GF-D8 (cell line): ENCODE results near the gene ABHD17A.

Experiments
- DNase-seq: peaks from one replicate; lab custom pipeline; 2025; lab: John Stamatoyannopoulos, UW

ABHD17A gene

DNA sequence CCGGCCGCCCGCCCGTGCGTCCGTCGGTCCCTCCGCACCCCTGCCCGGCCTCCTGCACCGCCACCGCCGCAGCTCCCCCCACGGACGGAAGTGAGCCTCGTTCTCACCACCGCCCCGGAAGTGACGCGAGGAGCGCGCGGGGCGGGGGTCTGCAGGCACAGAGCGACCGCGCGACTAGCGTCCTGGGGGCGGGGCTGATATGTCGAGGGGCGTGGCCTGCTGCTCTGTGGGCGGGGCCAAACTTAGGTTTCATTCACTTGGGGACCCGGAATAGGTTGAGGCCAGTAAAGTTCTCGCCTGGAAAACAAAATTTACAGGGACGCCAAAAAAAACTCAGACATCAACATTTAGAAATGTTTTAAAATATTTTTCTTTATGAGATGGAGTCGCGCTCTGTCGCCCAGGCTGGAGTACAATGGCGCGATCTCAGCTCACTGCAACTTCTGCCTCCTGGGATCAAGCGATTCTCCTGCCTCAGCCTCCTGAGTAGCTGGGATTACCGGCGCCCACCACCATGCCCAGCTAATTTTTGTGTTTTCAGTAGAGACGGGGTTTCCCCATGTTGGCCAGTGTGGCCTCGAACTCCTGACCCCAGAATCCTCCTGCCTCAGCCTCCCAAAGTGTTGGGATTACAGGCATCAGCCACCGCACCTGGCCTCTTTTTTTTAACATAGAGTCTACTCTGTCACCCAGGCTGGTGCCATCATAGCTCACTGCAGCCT is at the start of gene ABHD17A:
Gene ABHD17A (minus strand): TSS at position 99 of the 722 bp plus-strand sequence. CDS start 3,930 bp downstream, outside the sequence.
- peak; percentile 72 for DNase-seq

DNA sequence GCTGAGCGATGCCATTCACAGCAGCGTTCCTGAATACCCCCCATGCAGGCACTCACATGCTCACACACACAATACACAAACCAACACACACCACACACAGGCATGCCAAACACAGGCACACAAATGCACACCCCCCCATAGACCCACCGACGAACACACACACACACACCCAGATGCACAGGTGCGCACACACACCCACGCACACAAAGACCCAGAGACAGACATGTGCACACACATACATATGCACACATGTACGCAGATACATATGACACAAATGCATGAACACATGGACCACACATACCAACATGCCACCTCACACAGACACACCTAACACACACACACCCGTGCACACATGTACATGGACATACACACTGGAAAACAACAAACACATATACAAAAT is 48.6 kb upstream of the ABHD17A start:
- no peak for DNase-seq

DNA sequence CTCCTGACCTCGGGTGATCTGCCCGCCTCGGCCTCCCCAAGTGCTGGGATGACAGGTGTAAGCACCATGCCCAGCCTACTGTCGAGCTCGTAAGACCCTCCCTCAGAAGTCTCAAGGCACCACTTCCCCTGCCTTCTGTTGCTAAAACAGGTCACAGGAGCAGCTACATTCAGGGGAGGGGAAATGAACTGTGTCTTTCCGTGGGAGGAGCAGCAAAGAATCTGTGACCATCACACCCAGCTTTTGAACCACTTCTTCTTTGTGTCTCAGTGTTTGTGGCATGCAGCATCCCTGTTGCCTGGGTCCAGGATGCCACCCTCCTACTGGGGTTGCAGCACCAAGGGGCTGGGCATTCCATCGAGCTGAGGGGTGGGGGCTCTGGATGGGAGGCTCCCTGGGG is 47.9 kb upstream of the ABHD17A start:
- DNase-seq = no peak

DNA sequence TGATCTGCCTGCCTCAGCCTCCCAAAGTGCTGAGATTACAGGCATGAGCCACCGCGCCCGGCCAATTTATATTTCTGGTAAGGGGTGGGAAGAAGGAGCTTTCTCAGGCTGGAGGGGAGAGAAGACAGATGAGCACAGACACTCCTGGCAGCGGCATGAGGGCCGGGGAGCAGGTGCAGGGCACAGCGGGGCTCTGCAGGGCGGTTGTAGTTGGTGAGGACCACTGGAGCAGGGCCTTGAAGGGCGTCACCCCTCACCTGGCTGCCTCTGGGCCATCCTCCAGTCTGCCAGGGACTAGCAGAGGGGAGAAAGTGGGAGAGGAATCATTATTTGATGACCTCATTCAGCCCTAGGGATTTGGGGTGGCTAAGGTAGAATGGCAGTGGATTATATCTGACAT is 47.1 kb upstream of the ABHD17A start:
- DNase-seq = no peak

DNA sequence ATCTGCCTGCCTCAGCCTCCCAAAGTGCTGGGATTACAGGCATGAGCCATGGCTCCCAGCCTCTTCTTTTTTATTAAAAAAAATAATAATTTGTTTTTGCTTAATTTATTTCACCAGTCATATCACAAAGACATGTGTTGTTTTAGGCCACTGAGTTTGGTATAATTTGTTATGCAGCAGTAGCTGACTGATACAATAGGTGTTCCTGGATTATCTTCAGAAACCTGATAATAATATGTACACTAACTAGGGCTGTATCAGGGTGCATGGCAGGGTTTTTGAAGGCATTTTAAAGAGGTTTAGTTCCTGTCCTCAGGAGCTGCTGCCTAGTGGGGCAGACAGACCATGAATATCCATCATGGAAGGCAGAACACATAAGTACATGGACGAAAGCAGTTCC is 46.1 kb upstream of the ABHD17A start:
- no peak for DNase-seq

DNA sequence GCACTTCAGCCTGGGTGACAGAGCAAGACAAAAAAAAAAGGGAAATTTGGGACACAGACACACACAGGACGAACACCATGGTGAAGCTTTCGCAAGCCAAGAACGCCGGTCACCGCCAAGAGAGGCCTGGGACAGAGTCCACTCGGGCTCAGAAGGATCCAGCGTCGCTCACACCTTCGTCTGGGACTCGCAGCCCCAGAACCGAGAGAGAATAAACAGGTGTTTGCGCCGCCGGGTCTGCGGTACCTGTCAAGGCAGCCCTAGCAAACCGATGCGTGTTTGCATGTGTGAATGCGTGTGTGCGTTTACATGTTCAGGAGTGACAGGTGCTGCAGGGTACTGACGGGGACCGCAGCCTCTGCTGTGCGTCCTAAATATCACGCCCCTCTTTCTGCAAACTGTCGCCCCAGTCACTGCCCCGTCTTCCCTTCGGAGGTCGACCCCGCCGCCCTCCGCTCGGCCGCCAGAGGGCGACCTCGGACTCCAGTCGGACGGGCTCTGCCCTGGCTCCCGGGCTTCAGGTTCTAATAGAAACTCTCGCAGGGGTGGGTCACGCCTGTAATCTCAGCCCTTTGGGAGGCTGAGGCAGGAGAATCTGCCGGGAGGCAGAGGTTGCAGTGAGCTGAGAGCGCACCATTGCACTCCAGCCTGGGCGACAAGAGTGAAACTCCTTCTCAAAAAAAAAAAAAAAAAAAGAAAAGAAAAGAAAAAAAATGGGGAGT is 43.9 kb upstream of the ABHD17A start:
- DNase-seq = peak; percentile 10

DNA sequence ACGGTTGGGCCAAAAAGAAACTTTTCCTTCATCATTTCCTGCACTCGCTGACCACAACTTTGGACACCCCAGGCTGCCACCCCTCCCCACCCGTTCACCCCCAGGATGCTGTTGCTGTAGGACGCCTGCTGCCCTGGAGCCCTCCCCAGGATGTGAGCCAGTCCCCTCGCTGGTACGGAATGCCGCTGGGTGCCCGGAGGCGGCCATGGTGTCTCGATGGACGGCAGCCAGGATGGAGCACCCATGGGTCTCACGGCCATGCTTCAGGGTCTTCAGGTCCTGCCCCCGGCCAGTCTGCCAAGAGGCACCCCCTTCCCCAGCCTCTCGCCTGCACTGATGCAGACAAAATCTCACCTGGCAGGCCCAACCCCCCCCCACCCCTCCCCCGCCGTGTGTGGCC is 40.2 kb upstream of the ABHD17A start:
- no peak for DNase-seq

DNA sequence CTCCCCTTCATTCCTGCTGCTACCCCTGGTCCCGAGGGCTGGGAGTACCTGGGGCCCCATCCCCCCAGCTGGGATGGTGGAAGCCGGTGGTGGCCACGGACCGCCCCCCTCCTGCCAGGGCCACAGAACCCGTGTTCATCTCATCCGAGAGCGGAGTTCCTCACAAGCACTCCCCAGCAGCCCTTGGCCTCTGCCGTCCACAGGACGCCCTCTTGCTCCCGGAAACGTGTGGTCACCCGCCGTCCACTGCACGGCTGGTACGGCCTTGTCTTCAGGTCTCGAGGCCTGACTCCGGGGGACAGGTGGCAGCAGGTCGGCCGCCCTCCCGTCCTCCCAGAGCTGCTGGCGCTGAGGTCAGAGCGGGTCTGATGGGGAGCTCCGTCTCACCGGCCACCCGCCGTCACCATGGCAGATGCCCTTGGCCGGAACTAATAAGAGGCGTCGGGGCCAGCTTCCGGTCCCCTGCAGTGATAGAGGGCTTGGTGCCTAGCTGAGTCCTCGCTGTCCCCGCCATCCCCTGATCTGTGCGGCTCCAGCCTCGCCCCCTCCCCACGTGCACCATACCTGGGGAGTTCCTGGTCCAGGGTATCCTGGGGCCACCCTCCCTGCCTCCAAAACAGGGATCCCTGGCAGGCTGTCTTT is 39.1 kb upstream of the ABHD17A start:
- DNase-seq = no peak

DNA sequence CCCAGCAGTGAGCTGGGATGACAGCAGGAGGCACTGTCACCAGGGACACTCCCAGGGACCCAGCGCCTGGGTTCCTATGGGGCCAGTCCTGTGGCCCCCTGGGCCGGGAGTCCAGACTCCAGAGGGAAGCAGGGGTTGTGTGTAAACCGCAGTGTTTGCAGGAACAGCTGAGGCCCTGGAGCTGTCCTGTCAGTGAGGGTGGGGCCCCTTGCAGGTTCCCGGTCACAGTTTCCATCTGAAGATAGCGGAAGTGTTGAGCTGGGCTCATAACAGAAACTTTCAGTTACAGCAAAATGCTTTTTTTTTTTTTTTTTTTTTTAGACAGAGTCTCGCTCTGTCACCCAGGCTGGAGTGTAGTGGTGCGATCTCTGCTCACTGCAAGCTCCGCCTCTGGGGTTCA is 38.0 kb upstream of the ABHD17A start:
- no peak for DNase-seq

DNA sequence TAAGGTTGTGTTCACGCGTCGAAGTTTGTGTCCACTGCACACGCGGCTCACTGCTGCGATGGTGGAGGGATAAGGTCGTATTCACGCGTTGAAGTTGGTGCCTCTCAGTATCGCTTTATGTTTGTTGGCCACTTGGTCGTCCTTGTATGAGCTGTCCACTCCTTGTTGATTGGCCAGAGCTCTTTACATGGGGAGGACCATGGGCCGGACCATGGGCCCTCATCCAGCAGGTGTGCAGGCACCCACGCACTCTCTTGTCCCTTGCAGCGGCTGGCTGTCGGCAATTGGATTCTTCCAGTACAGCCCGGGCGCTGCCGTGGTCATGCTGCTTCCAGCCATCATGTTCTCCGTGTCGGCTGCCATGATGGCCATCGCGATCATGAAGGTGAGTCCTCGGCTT is 37.5 kb upstream of the ABHD17A start:
- DNase-seq = no peak

DNA sequence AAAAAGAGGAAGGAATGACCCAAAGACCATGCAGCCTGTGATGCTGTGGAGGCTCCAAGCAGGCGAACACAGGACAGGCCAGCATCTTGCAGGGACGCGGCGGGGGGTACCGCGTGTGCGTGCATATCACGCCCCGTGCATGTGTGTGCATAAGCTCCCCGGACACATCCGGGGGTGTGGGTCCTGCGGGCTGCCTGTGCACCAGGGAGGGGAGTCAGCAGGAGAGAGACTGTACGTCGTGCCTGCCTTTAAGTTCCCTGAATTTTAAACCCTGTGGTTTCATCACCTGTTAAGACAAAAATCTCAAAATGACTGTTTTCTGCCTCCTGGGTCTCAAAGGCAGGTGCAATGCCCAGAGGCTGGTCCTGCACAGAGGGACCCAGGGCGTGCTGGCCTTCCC is 36.5 kb upstream of the ABHD17A start:
- DNase-seq = no peak

DNA sequence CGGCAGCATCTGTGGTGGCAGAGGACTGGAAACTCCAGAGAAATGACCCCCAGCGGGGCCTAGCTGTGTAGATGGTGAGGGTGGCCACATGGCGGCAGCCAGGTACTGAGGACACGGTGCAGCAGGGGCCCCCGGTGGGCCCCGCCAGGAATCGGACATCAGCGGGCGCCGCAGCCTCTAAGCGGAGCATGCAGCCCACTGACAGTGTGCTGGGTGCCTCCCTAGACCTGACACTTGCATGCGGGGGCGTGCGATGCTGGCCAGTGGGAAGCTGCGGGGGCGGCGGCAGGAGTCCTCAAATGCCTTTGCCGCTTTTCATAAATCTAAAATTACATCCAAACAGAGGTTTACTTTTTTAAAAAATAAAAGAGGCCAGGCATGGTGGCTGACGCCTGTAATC is 36.0 kb upstream of the ABHD17A start:
- DNase-seq = no peak

DNA sequence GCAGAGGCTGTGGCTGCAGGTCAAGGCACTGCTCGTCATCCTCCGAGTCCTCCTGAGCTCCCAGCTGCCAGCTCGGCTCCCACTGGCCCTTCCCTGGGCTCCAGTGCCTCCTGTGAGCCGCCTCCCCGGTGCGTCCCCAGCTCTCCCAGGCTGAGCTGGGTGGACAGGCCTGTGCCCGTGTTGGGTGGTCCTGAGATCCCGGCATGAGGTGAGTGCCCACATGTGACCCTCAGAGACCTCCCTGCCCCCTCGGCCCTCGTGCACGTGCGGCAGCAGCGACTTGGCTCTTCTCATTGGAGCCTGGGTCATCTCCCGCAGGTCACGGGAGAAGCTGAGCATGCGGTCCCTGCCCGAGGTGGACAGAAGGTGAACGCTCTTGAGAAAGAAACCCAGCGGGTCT is 35.3 kb upstream of the ABHD17A start:
- no peak for DNase-seq

DNA sequence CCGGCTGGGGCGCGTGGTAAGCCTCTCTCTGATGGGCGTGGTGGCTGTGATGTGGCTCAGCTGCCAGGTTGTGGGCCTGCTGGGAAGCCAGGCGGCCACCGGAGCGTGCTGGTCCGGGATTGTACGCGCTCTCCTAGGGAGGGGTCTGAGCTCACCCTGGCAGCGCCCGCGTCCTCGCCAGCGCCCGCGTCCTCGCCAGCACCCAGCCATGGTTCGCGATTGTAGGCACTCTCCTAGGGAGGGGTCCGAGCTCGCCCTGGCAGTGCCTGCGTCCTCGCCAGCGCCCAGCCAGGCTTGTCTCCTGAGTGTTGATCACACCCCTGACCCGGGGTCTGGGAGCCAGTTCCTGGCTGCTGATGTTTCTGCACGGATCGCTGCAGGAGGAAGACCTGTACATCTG is 33.7 kb upstream of the ABHD17A start:
- DNase-seq = no peak

DNA sequence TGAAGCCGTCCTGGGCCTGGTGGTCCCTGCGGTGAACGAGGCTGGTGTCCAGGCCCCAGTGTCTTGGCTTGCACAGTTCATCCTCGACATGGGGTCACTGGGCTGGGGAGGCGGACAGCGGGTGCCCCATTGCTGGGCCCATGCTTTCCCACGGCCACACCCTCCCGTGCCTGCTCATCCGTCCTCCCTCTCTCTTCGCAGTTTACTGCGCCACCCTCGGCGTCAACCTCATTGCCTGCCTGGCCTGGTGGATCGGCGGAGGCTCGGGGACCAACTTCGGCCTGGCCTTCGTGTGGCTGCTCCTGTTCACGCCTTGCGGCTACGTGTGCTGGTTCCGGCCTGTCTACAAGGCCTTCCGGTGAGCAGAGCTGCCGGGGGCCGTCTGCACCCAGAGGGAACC is 32.6 kb upstream of the ABHD17A start:
- DNase-seq = no peak

DNA sequence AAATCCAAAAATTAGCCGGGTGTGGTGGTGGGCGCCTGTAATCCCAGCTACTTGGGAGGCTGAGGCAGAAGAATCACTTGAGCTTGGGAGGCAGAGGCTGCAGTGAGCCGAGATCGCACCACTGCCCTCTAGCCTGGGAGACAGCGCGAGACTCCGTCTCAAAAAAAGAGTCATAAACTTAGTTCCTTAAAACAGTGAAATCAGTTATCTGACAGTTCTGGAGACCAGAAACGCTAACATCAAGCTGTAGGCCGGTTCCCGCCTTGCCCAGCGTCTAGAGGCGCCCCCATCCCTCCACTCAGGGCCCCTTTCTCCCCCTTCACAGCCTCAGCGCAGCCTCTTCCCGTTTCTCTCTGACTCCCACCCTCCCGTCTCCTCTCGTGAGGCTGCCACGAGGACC is 31.9 kb upstream of the ABHD17A start:
- DNase-seq = no peak

DNA sequence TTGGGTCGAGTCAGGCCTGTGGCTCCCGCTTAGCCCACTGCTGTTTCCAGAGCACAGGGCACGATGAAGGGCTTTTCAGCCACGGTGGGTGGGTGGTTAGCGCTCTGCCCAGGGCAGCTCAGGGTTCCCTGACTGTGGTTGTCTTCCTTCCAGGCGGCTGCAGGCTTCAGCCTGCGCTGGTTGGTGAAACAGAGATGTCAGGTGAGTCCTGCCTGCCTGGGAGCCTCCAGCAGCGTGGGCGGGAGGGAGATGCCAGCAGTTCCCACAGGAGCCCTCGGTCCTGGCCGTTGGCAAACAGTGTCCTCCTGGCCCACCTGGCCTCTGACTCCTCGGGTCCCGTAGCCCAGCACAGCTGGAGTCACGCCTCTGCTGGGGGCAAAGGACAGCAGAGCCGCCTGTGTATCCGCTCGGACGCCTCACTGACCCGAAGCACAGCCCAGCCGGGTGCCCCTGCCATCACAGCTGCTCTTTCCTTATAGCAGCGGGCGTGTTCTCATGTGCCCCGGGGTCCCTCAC is 29.6 kb upstream of the ABHD17A start:
- no peak for DNase-seq

DNA sequence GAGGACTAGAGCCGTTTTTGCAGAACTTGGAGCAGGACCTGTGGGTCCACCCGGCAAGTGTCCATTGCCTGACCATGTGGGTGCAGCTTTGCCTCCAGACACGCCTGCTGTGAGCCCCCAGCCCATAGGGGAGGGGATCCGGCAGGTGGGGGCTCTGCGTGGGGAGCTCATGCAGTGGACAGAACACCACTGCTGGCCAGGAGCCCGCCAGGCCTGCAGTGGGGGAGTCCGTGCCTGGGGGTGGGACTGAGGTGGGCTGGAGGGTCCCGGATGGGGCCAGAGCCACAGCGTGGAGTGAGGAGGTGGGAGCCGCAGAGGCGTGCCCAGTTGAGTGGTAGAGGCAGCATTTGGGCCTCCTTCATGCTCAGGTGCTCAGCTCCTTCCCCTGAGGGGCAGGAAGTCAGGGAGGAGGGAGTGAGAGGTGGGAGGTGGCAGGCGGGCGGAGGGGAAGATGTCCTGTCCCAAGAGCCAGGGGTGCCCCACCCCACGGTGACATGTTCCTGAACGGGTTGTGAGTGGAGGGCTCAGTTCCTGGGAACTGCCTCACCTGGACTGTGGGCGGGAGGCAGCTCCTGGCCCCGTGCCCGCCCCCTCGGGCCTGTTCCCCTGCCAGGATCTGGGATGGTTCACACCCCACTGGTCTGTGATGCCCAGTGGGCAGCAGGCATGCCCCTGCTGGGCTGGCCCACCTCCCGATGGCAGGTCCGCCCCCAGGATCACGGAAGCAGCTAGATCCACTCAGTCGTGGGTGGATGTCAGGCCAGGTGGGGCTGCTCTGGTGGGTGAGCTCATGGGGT is 28.7 kb upstream of the ABHD17A start:
- no peak for DNase-seq

DNA sequence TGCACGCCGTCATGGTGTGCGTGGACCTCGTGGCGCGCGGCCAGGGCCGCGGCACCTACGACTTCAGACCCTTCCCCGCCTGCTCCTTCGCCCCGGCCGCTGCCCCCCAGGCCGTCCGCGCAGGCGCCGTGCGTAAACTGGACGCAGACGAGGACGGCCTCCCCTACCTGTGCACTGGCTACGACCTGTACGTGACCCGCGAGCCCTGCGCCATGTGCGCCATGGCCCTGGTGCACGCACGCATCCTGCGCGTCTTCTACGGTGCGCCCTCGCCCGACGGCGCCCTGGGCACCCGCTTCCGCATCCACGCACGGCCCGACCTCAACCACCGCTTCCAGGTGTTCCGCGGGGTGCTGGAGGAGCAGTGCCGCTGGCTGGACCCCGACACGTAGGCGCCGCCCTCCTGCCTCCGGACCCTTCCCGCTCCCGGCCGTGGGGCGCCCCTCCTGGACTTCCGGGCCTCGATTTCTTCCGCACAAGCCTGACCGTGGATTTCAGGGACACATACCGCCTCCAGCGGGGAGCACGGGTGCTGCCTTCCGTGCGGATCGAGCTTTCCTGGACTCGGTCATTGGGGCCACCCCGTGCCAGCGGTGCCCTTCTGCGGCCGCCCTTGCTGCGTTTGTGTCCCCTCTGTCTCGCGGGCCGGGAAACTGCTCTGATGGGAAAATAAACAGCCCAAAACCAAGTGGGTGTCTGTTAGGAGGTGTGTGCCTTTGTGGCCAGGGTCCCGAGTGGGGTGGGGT is 27.6 kb upstream of the ABHD17A start:
- no peak for DNase-seq

DNA sequence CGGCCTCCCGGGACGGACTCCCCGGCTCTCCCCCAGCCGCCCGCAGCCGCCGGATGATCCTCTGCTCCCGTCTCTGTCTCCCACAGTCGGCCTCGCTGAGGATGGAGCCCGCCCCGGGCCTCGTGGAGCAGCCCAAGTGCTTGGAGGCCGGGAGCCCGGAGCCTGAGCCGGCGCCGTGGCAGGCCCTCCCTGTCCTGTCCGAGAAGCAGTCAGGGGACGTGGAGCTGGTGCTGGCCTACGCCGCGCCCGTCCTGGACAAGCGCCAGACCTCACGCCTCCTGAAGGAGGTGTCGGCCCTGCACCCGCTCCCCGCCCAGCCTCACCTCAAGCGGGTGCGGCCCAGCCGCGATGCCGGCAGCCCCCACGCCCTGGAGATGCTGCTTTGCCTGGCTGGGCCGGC is 26.7 kb upstream of the ABHD17A start:
- no peak for DNase-seq

DNA sequence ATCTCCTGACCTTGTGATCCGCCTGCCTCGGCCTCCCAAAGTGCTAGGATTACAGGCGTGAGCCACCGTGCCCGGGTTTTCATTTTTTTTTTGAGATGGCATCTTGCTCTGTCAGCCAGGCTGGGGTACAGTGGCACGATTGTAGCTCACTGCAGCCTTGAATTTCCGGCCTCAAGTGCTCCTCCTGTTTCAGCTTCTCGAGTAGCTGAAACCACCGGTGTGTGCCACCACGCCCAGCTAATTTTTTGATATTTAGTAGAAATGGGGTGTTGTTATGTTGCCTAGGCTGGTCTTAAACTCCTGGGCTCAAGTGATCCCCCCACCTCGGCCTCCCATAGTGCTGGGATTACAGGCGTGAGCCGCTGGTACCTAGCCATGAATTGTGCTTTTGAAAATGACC is 25.8 kb upstream of the ABHD17A start:
- DNase-seq = no peak

DNA sequence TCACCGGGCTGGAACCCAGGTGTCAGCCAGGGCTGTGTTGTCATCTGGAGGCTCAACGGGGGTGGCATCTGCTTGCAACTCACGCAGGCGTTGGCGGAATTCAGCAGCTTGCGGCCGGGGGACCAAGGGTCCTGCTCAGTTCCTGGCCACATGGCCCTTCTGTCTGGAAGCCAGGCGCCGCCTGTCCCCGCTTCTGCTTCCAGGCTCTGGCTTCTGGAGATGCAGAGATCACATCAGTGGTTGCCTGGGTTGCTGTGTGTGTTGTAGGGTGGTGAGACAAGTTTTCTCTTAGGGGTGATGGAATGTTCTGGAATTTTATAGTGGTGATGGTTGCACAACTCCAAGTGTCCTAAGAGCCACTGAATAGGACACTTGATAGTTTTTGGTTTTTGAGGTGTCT is 24.9 kb upstream of the ABHD17A start:
- DNase-seq = no peak
